ENCODE measurements around the gene SIRPA. TPM values are rescaled to one million over a fixed set of nuclear protein-coding genes. Genes with fewer than 3 reads are reported as not detected.

The SIRPA gene
- total RNA-seq, 1 donor from 2014 or later, result 15.1 TPM

GRCh38 chr20:1870792-1871550, 24.2 kb upstream of the SIRPA start:
- ATAC-seq, result peak; percentile 15

- peak; percentile 84 for ATAC-seq
Observed at GRCh38 chr20:1871807-1872458, 23.3 kb upstream of the SIRPA start.

GRCh38 chr20:1872459-1873097, 22.6 kb upstream of the SIRPA start:
- ATAC-seq, result peak; percentile 69

GRCh38 chr20:1874450-1875182, 20.6 kb upstream of the SIRPA start:
- ATAC-seq, result no peak

- no peak for ATAC-seq
Observed at GRCh38 chr20:1875183-1875554, 20.0 kb upstream of the SIRPA start.

- ATAC-seq, result no peak
Observed at GRCh38 chr20:1875762-1876161, 19.4 kb upstream of the SIRPA start.

GRCh38 chr20:1876217-1876921, 18.8 kb upstream of the SIRPA start:
- ATAC-seq, result no peak

- peak; percentile 39 for ATAC-seq
Observed at GRCh38 chr20:1876975-1877608, 18.1 kb upstream of the SIRPA start.

- ATAC-seq, result no peak
Observed at GRCh38 chr20:1877609-1878200, 17.5 kb upstream of the SIRPA start.

- ATAC-seq, result no peak
Observed at GRCh38 chr20:1879369-1879768, 15.8 kb upstream of the SIRPA start.

- no peak for ATAC-seq
Observed at GRCh38 chr20:1879934-1880333, 15.3 kb upstream of the SIRPA start.

- no peak for ATAC-seq
Observed at GRCh38 chr20:1880529-1881239, 14.5 kb upstream of the SIRPA start.

GRCh38 chr20:1881240-1881835, 13.9 kb upstream of the SIRPA start:
- peak; percentile 43 for ATAC-seq

GRCh38 chr20:1882026-1882425, 13.2 kb upstream of the SIRPA start:
- ATAC-seq, result no peak

- no peak for ATAC-seq
Observed at GRCh38 chr20:1883986-1884385, 11.2 kb upstream of the SIRPA start.

GRCh38 chr20:1885254-1885653, 10.0 kb upstream of the SIRPA start:
- no peak for ATAC-seq

- ATAC-seq, result no peak
Observed at GRCh38 chr20:1885940-1886693, 9.1 kb upstream of the SIRPA start.

- peak; percentile 10 for ATAC-seq
Observed at GRCh38 chr20:1887321-1887720, 7.9 kb upstream of the SIRPA start.

GRCh38 chr20:1887756-1888155, 7.5 kb upstream of the SIRPA start:
- no peak for ATAC-seq
